ENCODE data around the gene LY86. TPM values are rescaled to one million over a fixed set of nuclear protein-coding genes. Genes with fewer than 3 reads are reported as not detected.

Gene LY86
- total and polyA plus RNA-seq, 9 donors: 1.3 to 13.8 (median 2.3) TPM

DNA sequence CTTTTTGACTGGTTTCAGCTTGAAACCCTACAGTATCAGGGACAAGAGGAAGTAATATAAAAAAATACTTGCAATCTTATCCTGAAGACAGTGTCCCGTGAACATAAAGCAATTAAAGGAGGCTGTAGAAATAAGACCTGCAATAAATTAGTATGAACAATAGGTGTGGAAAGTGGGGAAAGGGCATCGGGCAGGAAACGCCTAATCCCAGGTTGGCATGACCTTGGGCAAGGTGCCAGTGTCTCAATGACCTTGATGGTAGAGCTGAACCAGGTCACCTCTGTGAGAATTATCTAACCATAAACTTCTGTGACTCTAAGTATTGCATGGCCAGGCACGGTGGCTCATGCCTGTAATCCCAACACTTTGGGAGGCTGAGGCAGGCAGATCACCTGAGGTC lies 115.2 kb downstream of the LY86 start:
- Histone ChIP-seq H3K27me3 (no peaks in the 10 kb centered on the region), H3K4me3 (no peak overlapping the region), H3K4me1 (ENCODE audit: insufficient read depth) (peaks cover 12% of the 10 kb centered on the region), H3K36me3 (no peaks in the 10 kb centered on the region), H3K9me3 (no peaks in the 10 kb centered on the region), H3K27ac (no peak overlapping the region)
- DNase-seq: no peak
- TF ChIP-seq, protein P1, sequence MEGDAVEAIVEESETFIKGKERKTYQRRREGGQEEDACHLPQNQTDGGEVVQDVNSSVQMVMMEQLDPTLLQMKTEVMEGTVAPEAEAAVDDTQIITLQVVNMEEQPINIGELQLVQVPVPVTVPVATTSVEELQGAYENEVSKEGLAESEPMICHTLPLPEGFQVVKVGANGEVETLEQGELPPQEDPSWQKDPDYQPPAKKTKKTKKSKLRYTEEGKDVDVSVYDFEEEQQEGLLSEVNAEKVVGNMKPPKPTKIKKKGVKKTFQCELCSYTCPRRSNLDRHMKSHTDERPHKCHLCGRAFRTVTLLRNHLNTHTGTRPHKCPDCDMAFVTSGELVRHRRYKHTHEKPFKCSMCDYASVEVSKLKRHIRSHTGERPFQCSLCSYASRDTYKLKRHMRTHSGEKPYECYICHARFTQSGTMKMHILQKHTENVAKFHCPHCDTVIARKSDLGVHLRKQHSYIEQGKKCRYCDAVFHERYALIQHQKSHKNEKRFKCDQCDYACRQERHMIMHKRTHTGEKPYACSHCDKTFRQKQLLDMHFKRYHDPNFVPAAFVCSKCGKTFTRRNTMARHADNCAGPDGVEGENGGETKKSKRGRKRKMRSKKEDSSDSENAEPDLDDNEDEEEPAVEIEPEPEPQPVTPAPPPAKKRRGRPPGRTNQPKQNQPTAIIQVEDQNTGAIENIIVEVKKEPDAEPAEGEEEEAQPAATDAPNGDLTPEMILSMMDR (IDR thresholded peaks at IDR 0.05): no peak
- no peak for TF ChIP-seq EP300 (IDR thresholded peaks at IDR 0.05)
- no peak for TF ChIP-seq POLR2A (IDR thresholded peaks at IDR 0.05)
- intact Hi-C loops (cut with DNase I): no loop called here
- 41 to 59% (median 54%) methylated on average over 4 of the region's 4 CpGs for WGBS, 3 donors
